ENCODE measurements around the gene CYP2E1. TPM values are rescaled to one million over a fixed set of nuclear protein-coding genes. Genes with fewer than 3 reads are reported as not detected.

CYP2E1 gene
- polyA plus RNA-seq, 1 of the 3 experiments (the other 2 are of a cell fraction), result 0.61 TPM

DNA sequence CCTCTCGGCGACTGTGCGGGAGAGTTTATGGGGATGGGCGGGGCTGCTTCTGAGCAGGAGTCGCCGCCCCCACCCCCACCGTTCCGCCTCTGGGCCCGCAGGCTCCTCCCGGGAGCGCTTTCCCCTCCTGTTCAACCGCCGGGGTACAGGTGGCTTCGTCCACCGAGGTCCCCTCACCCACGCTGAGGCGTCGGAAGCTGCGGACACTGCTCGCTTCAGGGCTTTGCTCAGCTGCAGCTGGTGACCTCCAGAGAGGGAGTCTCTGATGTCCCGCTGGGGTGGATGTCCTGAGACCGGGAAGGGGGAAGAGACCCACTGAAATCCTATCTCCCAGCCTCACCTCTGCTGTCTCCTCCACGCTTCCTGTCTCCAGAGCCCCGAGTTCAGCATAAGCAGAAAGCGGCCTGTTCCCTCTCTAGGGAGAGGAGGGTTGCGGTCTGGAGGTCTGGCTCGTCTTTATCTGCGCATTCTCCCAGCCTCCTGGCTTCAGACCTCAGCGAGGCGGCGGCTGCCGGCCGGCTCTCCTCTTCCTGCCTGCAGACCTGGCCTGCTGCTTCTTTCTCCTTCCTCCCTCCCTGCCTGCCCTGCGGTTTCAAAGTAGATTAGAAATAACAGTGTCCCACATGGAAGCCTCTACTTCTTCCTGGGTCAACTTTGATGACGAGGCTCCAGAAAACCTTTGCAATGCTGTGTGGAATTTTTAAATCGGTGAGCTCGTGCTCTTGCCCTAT lies 1.8 kb downstream of the CYP2E1 start:
- Histone ChIP-seq H2AFZ (ENCODE audit: low read depth) (peak overlapping the region; percentile 6; the same call in 1 of the 2 replicates), H4K20me1 (ENCODE audit: insufficient read depth) (no peaks in the 10 kb centered on the region), H3K9me2 (no peaks in the 10 kb centered on the region), H3K79me2 (ENCODE audit: insufficient read depth) (no peaks in the 10 kb centered on the region), H3K4me2 (peak overlapping the region; percentile 28; the same call in 1 of the 2 replicates), H3K9me3 (no peaks in the 10 kb centered on the region), H3K36me3 (replicated peaks in 1 of 2; ENCODE audit: control insufficient read depth in 1 of 2, insufficient read depth in 2 of 2, low read length in 1 of 2) (no peaks in the 10 kb centered on the region), H3K27me3 (ENCODE audit: insufficient read depth) (peaks cover 61% of the 10 kb centered on the region; the same call in 1 of the 2 replicates), H3F3A (replicated peaks; ENCODE audit: insufficient read depth) (no peaks in the 10 kb centered on the region), H3K9ac (no peak overlapping the region), H3K4me3 (ENCODE audit: low read depth in 2 of 2, low read length in 1 of 2) (no peak overlapping the region), H3K4me1 (ENCODE audit: control insufficient read depth in 1 of 2, insufficient read depth in 2 of 2, low read depth in 1 of 2, low read length in 1 of 2) (no peaks in the 10 kb centered on the region; a peak in 1 of 4 replicates), H3K27ac (ENCODE audit: low read depth in 2 of 2, low read length in 1 of 2) (no peak overlapping the region)
- 14% methylated on average over 15 of the region's 37 CpGs for WGBS (ENCODE audit: low lambda C conversion rate)
- peak; percentile 54 for DNase-seq
- TF ChIP-seq MEF2A (IDR thresholded peaks at IDR 0.05; ENCODE audit: borderline replicate concordance, low read depth) (no peak), SMC3 (IDR thresholded peaks at IDR 0.05; ENCODE audit: low read depth, low read length) (no peak), GATA2 (CRISPR knock-in tag; IDR thresholded peaks at IDR 0.05) (no peak), MXI1 (IDR thresholded peaks at IDR 0.05; ENCODE audit: low read depth, low read length) (no peak), YY1 (IDR thresholded peaks at IDR 0.05; ENCODE audit: low read depth) (no peak), FOXM1 (IDR thresholded peaks at IDR 0.05; ENCODE audit: low read depth) (no peak), FOSL2 (IDR thresholded peaks at IDR 0.05; ENCODE audit: borderline replicate concordance, low read depth) (no peak), FOXJ3 (CRISPR knock-in tag; IDR thresholded peaks at IDR 0.05) (no peak), EZH2phosphoT487 (IDR thresholded peaks at IDR 0.05; ENCODE audit: borderline replicate concordance, low read depth) (no peak), POLR2AphosphoS5 (IDR thresholded peaks at IDR 0.05; ENCODE audit: low read depth, low read length) (no peak), GABPA (IDR thresholded peaks at IDR 0.05; ENCODE audit: low read depth) (no peak)
- TF ChIP-seq, protein P1, sequence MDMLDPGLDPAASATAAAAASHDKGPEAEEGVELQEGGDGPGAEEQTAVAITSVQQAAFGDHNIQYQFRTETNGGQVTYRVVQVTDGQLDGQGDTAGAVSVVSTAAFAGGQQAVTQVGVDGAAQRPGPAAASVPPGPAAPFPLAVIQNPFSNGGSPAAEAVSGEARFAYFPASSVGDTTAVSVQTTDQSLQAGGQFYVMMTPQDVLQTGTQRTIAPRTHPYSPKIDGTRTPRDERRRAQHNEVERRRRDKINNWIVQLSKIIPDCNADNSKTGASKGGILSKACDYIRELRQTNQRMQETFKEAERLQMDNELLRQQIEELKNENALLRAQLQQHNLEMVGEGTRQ (IDR thresholded peaks at IDR 0.05; ENCODE audit: borderline replicate concordance, low read depth, low read length), result no peak
- TF ChIP-seq, protein P2, sequence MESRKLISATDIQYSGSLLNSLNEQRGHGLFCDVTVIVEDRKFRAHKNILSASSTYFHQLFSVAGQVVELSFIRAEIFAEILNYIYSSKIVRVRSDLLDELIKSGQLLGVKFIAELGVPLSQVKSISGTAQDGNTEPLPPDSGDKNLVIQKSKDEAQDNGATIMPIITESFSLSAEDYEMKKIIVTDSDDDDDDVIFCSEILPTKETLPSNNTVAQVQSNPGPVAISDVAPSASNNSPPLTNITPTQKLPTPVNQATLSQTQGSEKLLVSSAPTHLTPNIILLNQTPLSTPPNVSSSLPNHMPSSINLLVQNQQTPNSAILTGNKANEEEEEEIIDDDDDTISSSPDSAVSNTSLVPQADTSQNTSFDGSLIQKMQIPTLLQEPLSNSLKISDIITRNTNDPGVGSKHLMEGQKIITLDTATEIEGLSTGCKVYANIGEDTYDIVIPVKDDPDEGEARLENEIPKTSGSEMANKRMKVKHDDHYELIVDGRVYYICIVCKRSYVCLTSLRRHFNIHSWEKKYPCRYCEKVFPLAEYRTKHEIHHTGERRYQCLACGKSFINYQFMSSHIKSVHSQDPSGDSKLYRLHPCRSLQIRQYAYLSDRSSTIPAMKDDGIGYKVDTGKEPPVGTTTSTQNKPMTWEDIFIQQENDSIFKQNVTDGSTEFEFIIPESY (IDR thresholded peaks at IDR 0.05; ENCODE audit: borderline replicate concordance, low read depth), result no peak
- TF ChIP-seq, protein P3, sequence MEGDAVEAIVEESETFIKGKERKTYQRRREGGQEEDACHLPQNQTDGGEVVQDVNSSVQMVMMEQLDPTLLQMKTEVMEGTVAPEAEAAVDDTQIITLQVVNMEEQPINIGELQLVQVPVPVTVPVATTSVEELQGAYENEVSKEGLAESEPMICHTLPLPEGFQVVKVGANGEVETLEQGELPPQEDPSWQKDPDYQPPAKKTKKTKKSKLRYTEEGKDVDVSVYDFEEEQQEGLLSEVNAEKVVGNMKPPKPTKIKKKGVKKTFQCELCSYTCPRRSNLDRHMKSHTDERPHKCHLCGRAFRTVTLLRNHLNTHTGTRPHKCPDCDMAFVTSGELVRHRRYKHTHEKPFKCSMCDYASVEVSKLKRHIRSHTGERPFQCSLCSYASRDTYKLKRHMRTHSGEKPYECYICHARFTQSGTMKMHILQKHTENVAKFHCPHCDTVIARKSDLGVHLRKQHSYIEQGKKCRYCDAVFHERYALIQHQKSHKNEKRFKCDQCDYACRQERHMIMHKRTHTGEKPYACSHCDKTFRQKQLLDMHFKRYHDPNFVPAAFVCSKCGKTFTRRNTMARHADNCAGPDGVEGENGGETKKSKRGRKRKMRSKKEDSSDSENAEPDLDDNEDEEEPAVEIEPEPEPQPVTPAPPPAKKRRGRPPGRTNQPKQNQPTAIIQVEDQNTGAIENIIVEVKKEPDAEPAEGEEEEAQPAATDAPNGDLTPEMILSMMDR (IDR thresholded peaks at IDR 0.05), result no peak
- TF ChIP-seq, protein P4, sequence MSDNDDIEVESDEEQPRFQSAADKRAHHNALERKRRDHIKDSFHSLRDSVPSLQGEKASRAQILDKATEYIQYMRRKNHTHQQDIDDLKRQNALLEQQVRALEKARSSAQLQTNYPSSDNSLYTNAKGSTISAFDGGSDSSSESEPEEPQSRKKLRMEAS (IDR thresholded peaks at IDR 0.05; ENCODE audit: low read depth), result no peak
- ChIA-PET POLR2A (no interaction called here), CTCF (interaction anchor here (1.2 to 1.4 kb wide), 2 partner anchors 63 to 199 kb away, joined by 3 read pairs; no protein-coding TSS in a partner anchor)
